Hematopoietic multipotent progenitor cell treated with erythropoietin and hydrocortisone succinate and interleukin-3 and kit ligand, for 4 days (in vitro differentiated cells): Measurements from ENCODE around the gene PARD3.

Experiments used
- DNase-seq: peaks from one replicate; pipeline ENCODE4 v3.0.0-alpha.2; 2015

PARD3 gene

GRCh38 chr10:34137201-34137600, 677.9 kb downstream of the PARD3 start:
- DNase-seq, result no peak

- DNase-seq, result no peak
Observed at GRCh38 chr10:34135515-34135914, 679.6 kb downstream of the PARD3 start.

- no peak for DNase-seq
Observed at GRCh38 chr10:34134602-34135001, 680.5 kb downstream of the PARD3 start.

GRCh38 chr10:34133406-34133805, 681.7 kb downstream of the PARD3 start:
- DNase-seq, result no peak

- DNase-seq, result no peak
Observed at GRCh38 chr10:34131152-34131551, 683.9 kb downstream of the PARD3 start.

GRCh38 chr10:34127676-34128075, 687.4 kb downstream of the PARD3 start:
- DNase-seq, result no peak

- no peak for DNase-seq
Observed at GRCh38 chr10:34126371-34127151, 688.5 kb downstream of the PARD3 start.

GRCh38 chr10:34125702-34126101, 689.4 kb downstream of the PARD3 start:
- DNase-seq, result no peak

- no peak for DNase-seq
Observed at GRCh38 chr10:34124522-34125035, 690.5 kb downstream of the PARD3 start.

- DNase-seq, result peak; percentile 13
Observed at GRCh38 chr10:34121781-34122622, 693.1 kb downstream of the PARD3 start.

GRCh38 chr10:34121125-34121753, 693.9 kb downstream of the PARD3 start:
- no peak for DNase-seq

- peak; percentile 8 for DNase-seq
Observed at GRCh38 chr10:34119456-34119855, 695.6 kb downstream of the PARD3 start.

GRCh38 chr10:34116681-34117271, 698.3 kb downstream of the PARD3 start:
- no peak for DNase-seq

- DNase-seq, result no peak
Observed at GRCh38 chr10:34116220-34116641, 698.9 kb downstream of the PARD3 start.

GRCh38 chr10:34114914-34115313, 700.2 kb downstream of the PARD3 start:
- no peak for DNase-seq

- no peak for DNase-seq
Observed at GRCh38 chr10:34113504-34114225, 701.4 kb downstream of the PARD3 start.

- DNase-seq, result no peak
Observed at GRCh38 chr10:34112171-34112782, 702.8 kb downstream of the PARD3 start.

- DNase-seq, result no peak
Observed at GRCh38 chr10:34111179-34111578, 703.9 kb downstream of the PARD3 start.

- no peak for DNase-seq
Observed at GRCh38 chr10:34109952-34110702, 705.0 kb downstream of the PARD3 start.

GRCh38 chr10:34109495-34109894, 705.6 kb downstream of the PARD3 start:
- no peak for DNase-seq
